BLaER1 (cell line): ENCODE measurements around the gene BAIAP2L1.
"Not testable (repeated sequence)": the region's sequence is repeated elsewhere in the genome, so short reads cannot be mapped to it uniquely, and the experiment has no call there.

ENCODE experiments used
- H3K27ac ChIP-seq: shearing (Covaris generic); formaldehyde crosslinking; 2 replicates; pipeline ENCODE4 v1.8.1; 2022
- H3K27me3 ChIP-seq: shearing (Covaris generic); formaldehyde crosslinking; 2 replicates; pipeline ENCODE4 v1.8.1; 2022
- H3K36me3 ChIP-seq: shearing (Covaris generic); formaldehyde crosslinking; 2 replicates; pipeline ENCODE4 v1.8.1; 2022
- H3K4me1 ChIP-seq: shearing (Covaris generic); formaldehyde crosslinking; 2 replicates; pipeline ENCODE4 v1.8.1; 2022
- H3K4me2 ChIP-seq: shearing (Covaris generic); formaldehyde crosslinking; 2 replicates; pipeline ENCODE4 v1.8.1; 2022
- H3K4me3 ChIP-seq: shearing (Covaris generic); formaldehyde crosslinking; 2 replicates; pipeline ENCODE4 v1.8.1; 2022
- H3K9ac ChIP-seq: shearing (Covaris generic); formaldehyde crosslinking; 2 replicates; pipeline ENCODE4 v1.8.1; 2022
- H3K9me3 ChIP-seq: shearing (Covaris generic); formaldehyde crosslinking; 2 replicates; pipeline ENCODE4 v1.8.1; 2022
- H4K20me1 ChIP-seq: shearing (Covaris generic); formaldehyde crosslinking; 2 replicates; pipeline ENCODE4 v1.8.1; 2022
- Cebpa-rat ChIP-seq: shearing (Covaris generic); IDR thresholded peaks from 2 replicates; pipeline ENCODE4 v1.8.1; 2022

Gene BAIAP2L1

GRCh38 chr7:98399462-98399861, 1.4 kb downstream of the BAIAP2L1 start:
- no peaks in the 10 kb centered on the region for H3K36me3 ChIP-seq
- no peak overlapping the region for H3K9ac ChIP-seq
- no peaks in the 10 kb centered on the region for H4K20me1 ChIP-seq
- H3K4me1 ChIP-seq, result peaks cover 27% of the 10 kb centered on the region
- no peaks in the 10 kb centered on the region for H3K9me3 ChIP-seq
- no peaks in the 10 kb centered on the region for H3K27me3 ChIP-seq
- TF ChIP-seq Cebpa-rat, result no peak
- peak overlapping the region; percentile 94 for H3K4me2 ChIP-seq
- H3K27ac ChIP-seq, result no peak overlapping the region
- peak overlapping the region; percentile 42; the same call in 1 of the 2 replicates for H3K4me3 ChIP-seq

- Histone ChIP-seq H3K9me3 (no peaks in the 10 kb centered on the region), H4K20me1 (no peaks in the 10 kb centered on the region), H3K4me3 (no peak overlapping the region), H3K27me3 (no peaks in the 10 kb centered on the region), H3K27ac (no peak overlapping the region), H3K9ac (no peak overlapping the region), H3K4me2 (no peak overlapping the region), H3K36me3 (no peaks in the 10 kb centered on the region), H3K4me1 (peaks cover 20% of the 10 kb centered on the region)
- TF ChIP-seq Cebpa-rat, result no peak
These were observed 2.1 kb downstream of the BAIAP2L1 start for GRCh38 chr7:98398567-98399372.

- no peak overlapping the region for H3K27ac ChIP-seq
- TF ChIP-seq Cebpa-rat, result no peak
These were observed 4.1 kb downstream of the BAIAP2L1 start for GRCh38 chr7:98396768-98397167.

GRCh38 chr7:98395951-98396350, 4.9 kb downstream of the BAIAP2L1 start:
- Histone ChIP-seq H3K36me3 (no peaks in the 10 kb centered on the region), H3K4me1 (peaks cover 9% of the 10 kb centered on the region), H3K4me3 (no peak overlapping the region), H3K27ac (no peak overlapping the region), H4K20me1 (no peaks in the 10 kb centered on the region), H3K27me3 (no peaks in the 10 kb centered on the region), H3K9ac (no peak overlapping the region), H3K9me3 (no peaks in the 10 kb centered on the region), H3K4me2 (no peak overlapping the region)
- TF ChIP-seq Cebpa-rat, result no peak

More at GRCh38 chr7:98396768-98397167, 4.1 kb downstream of the BAIAP2L1 start:
- no peaks in the 10 kb centered on the region for H4K20me1 ChIP-seq
- H3K4me3 ChIP-seq, result no peak overlapping the region
- H3K9ac ChIP-seq, result no peak overlapping the region
- peaks cover 14% of the 10 kb centered on the region for H3K4me1 ChIP-seq
- H3K27me3 ChIP-seq, result no peaks in the 10 kb centered on the region
- H3K4me2 ChIP-seq, result no peak overlapping the region
- no peaks in the 10 kb centered on the region for H3K9me3 ChIP-seq
- no peaks in the 10 kb centered on the region for H3K36me3 ChIP-seq

- TF ChIP-seq Cebpa-rat, result no peak
- Histone ChIP-seq H3K36me3 (no peaks in the 10 kb centered on the region), H3K9ac (no peak overlapping the region), H3K4me2 (no peak overlapping the region), H3K9me3 (no peaks in the 10 kb centered on the region), H3K4me3 (no peak overlapping the region), H3K27ac (no peak overlapping the region), H3K27me3 (no peaks in the 10 kb centered on the region), H3K4me1 (peaks cover 9% of the 10 kb centered on the region), H4K20me1 (no peaks in the 10 kb centered on the region)
These were observed 5.4 kb downstream of the BAIAP2L1 start for GRCh38 chr7:98395481-98395880.

GRCh38 chr7:98394377-98394836, 6.5 kb downstream of the BAIAP2L1 start:
- Histone ChIP-seq H3K36me3 (no peaks in the 10 kb centered on the region), H3K4me3 (no peak overlapping the region), H3K9me3 (no peaks in the 10 kb centered on the region), H3K9ac (no peak overlapping the region), H4K20me1 (no peaks in the 10 kb centered on the region), H3K4me2 (no peak overlapping the region), H3K4me1 (peaks cover 1% of the 10 kb centered on the region), H3K27me3 (no peaks in the 10 kb centered on the region), H3K27ac (no peak overlapping the region)
- no peak for TF ChIP-seq Cebpa-rat

GRCh38 chr7:98387544-98388226, 13.2 kb downstream of the BAIAP2L1 start:
- Histone ChIP-seq H3K36me3 (no peaks in the 10 kb centered on the region), H3K4me2 (peak overlapping the region; percentile 39; the same call in 1 of the 2 replicates), H3K4me3 (no peak overlapping the region), H3K4me1 (peaks cover 11% of the 10 kb centered on the region; the same call in 1 of the 2 replicates), H3K27me3 (no peaks in the 10 kb centered on the region), H4K20me1 (no peaks in the 10 kb centered on the region), H3K9ac (no peak overlapping the region), H3K27ac (no peak overlapping the region), H3K9me3 (no peaks in the 10 kb centered on the region)
- no peak for TF ChIP-seq Cebpa-rat

- Histone ChIP-seq H3K4me3 (no peak overlapping the region), H3K36me3 (no peaks in the 10 kb centered on the region), H3K4me1 (peaks cover 11% of the 10 kb centered on the region; the same call in 1 of the 2 replicates), H4K20me1 (no peaks in the 10 kb centered on the region), H3K9ac (no peak overlapping the region), H3K27ac (no peak overlapping the region), H3K4me2 (peak overlapping the region; percentile 39; the same call in 1 of the 2 replicates), H3K27me3 (no peaks in the 10 kb centered on the region), H3K9me3 (no peaks in the 10 kb centered on the region)
- no peak for TF ChIP-seq Cebpa-rat
These were observed 13.8 kb downstream of the BAIAP2L1 start for GRCh38 chr7:98387131-98387530.

GRCh38 chr7:98385532-98385931, 15.4 kb downstream of the BAIAP2L1 start:
- not testable (repeated sequence) for H3K27me3 ChIP-seq, H3K27ac ChIP-seq, H3K36me3 ChIP-seq, H4K20me1 ChIP-seq, H3K9me3 ChIP-seq, H3K4me2 ChIP-seq, H3K4me3 ChIP-seq, H3K9ac ChIP-seq
- H3K4me1 ChIP-seq, result peaks cover 22% of the 10 kb centered on the region

- Histone ChIP-seq H3K36me3 (no peaks in the 10 kb centered on the region), H3K9ac (no peak overlapping the region), H3K4me2 (no peak overlapping the region), H3K27ac (no peak overlapping the region), H3K27me3 (no peaks in the 10 kb centered on the region), H3K4me1 (peaks cover 12% of the 10 kb centered on the region), H3K9me3 (peaks cover 15% of the 10 kb centered on the region), H4K20me1 (no peaks in the 10 kb centered on the region), H3K4me3 (no peak overlapping the region)
- no peak for TF ChIP-seq Cebpa-rat
These were observed 22.6 kb downstream of the BAIAP2L1 start for GRCh38 chr7:98378210-98378819.
